ENCODE results near the gene SLC38A10. TPM values are rescaled to one million over a fixed set of nuclear protein-coding genes. Genes with fewer than 3 reads are reported as not detected.

SLC38A10 gene
- total and polyA plus RNA-seq, 3 experiments from 2014 or later = 49.0 to 71.1 (median 51.0) TPM

- DNase-seq = no peak
- peaks cover 0 to 4% (median 0%) of the 10 kb centered on the region in 3 donors for H3K36me3 Mint-ChIP-seq
- Histone ChIP-seq H3K9me3 (ENCODE audit: low read length) (no peaks in the 10 kb centered on the region), H3K4me1 (ENCODE audit: insufficient read depth, low read length) (peaks cover 10% of the 10 kb centered on the region), H3K27ac (ENCODE audit: low read depth, low read length) (no peak overlapping the region), H3K27me3 (ENCODE audit: insufficient read depth, low read length, poor library complexity, severe bottlenecking) (no peaks in the 10 kb centered on the region), H3K36me3 (ENCODE audit: insufficient read depth, low read length) (no peaks in the 10 kb centered on the region), H3K4me3 (ENCODE audit: low read length) (no peak overlapping the region)
- peaks cover 4 to 11% (median 9%) of the 10 kb centered on the region in 3 donors for H3K4me1 Mint-ChIP-seq
- CTCF ChIA-PET = no interaction called here
- H3K27me3 Mint-ChIP-seq = no peaks in the 10 kb centered on the region
- POLR2A ChIA-PET = no interaction called here
- no peak overlapping the region for H3K4me3 Mint-ChIP-seq
- H3K27ac Mint-ChIP-seq = no peak overlapping the region
- no peaks in the 10 kb centered on the region for H3K9me3 Mint-ChIP-seq
Observed at GRCh38 chr17:81300586-81301155, 5.6 kb upstream of the SLC38A10 start.

GRCh38 chr17:81299846-81300585 lies 4.9 kb upstream of the SLC38A10 start:
- H3K4me1 Mint-ChIP-seq = peaks cover 7 to 15% (median 14%) of the 10 kb centered on the region in 3 donors
- Histone ChIP-seq H3K27ac (ENCODE audit: low read depth, low read length) (no peak overlapping the region), H3K27me3 (ENCODE audit: insufficient read depth, low read length, poor library complexity, severe bottlenecking) (no peaks in the 10 kb centered on the region), H3K4me3 (ENCODE audit: low read length) (no peak overlapping the region), H3K9me3 (ENCODE audit: low read length) (no peaks in the 10 kb centered on the region), H3K4me1 (ENCODE audit: insufficient read depth, low read length) (peaks cover 12% of the 10 kb centered on the region), H3K36me3 (ENCODE audit: insufficient read depth, low read length) (no peaks in the 10 kb centered on the region)
- H3K36me3 Mint-ChIP-seq = peaks cover 0 to 10% (median 0%) of the 10 kb centered on the region in 3 donors
- H3K27me3 Mint-ChIP-seq = no peaks in the 10 kb centered on the region
- no peaks in the 10 kb centered on the region for H3K9me3 Mint-ChIP-seq
- ChIA-PET CTCF (no interaction called here), POLR2A (no interaction called here)
- no peak overlapping the region for H3K27ac Mint-ChIP-seq
- DNase-seq = no peak
- H3K4me3 Mint-ChIP-seq = no peak overlapping the region

- peaks cover 0 to 12% (median 0%) of the 10 kb centered on the region in 3 donors for H3K36me3 Mint-ChIP-seq
- CTCF ChIA-PET = no interaction called here
Observed at GRCh38 chr17:81298991-81299738, 4.1 kb upstream of the SLC38A10 start.

DNA sequence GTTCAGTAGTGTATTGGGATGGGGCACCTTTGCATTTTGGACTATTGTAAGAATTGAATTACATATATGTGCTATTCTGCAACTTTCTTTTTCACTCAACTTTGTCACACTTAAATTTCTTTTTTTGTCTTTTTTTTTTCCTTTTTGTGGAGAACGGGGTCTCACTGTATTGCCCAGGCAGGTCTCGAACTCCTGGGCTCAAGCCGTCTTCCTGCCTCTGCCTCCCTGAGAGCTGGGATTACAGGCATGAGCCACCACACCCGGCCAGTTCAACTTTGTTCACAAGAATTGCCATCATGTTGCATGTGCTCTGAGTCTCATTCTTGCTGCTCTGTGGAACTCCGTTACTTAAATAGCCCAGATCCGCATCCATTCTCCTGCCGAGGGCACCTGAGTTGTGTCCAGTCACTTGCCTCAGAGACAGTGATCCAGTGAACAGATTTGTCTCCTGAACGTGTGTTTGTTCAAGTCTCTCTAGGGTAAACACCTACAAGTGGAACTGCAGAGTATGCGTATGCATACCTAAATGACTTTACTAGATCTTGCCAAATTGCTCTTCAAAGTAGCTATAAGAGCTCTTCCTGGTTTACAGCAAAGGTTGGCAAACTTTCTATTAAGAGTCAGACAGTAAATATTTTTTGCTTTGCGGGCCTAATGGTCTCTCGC lies 3.4 kb upstream of the SLC38A10 start:
- Mint-ChIP-seq H3K4me3 (peak overlapping the region in 2 of 7 donors; percentile 23 to 76), H3K4me1 (peaks cover 15 to 26% (median 25%) of the 10 kb centered on the region in 3 donors), H3K36me3 (peaks cover 0 to 14% (median 0%) of the 10 kb centered on the region in 3 donors), H3K27me3 (no peaks in the 10 kb centered on the region), H3K9me3 (no peaks in the 10 kb centered on the region), H3K27ac (peak overlapping the region in 3 of 8 donors; percentile 4 to 20 (median 13))
- no peak for DNase-seq
- POLR2A ChIA-PET = no interaction called here
- no peaks in the 10 kb centered on the region for H3K9me3 ChIP-seq (ENCODE audit: low read length)
- no peak overlapping the region for H3K27ac ChIP-seq (ENCODE audit: low read depth, low read length)
- no peaks in the 10 kb centered on the region for H3K27me3 ChIP-seq (ENCODE audit: insufficient read depth, low read length, poor library complexity, severe bottlenecking)
- peaks cover 21% of the 10 kb centered on the region for H3K4me1 ChIP-seq (ENCODE audit: insufficient read depth, low read length)
- H3K36me3 ChIP-seq (ENCODE audit: insufficient read depth, low read length) = no peaks in the 10 kb centered on the region
- no peak overlapping the region for H3K4me3 ChIP-seq (ENCODE audit: low read length)
- CTCF ChIA-PET = no interaction called here

More at GRCh38 chr17:81298991-81299738, 4.1 kb upstream of the SLC38A10 start:
- no peak for DNase-seq
- H3K27ac Mint-ChIP-seq = peak overlapping the region in 1 of 8 donors; percentile 13
- Histone ChIP-seq H3K4me1 (ENCODE audit: insufficient read depth, low read length) (peaks cover 14% of the 10 kb centered on the region), H3K27me3 (ENCODE audit: insufficient read depth, low read length, poor library complexity, severe bottlenecking) (no peaks in the 10 kb centered on the region), H3K4me3 (ENCODE audit: low read length) (no peak overlapping the region), H3K27ac (ENCODE audit: low read depth, low read length) (no peak overlapping the region), H3K36me3 (ENCODE audit: insufficient read depth, low read length) (no peaks in the 10 kb centered on the region), H3K9me3 (ENCODE audit: low read length) (no peaks in the 10 kb centered on the region)
- H3K27me3 Mint-ChIP-seq = no peaks in the 10 kb centered on the region
- H3K9me3 Mint-ChIP-seq = no peaks in the 10 kb centered on the region
- peaks cover 10 to 18% (median 18%) of the 10 kb centered on the region in 3 donors for H3K4me1 Mint-ChIP-seq
- POLR2A ChIA-PET = no interaction called here
- H3K4me3 Mint-ChIP-seq = peak overlapping the region in 1 of 7 donors; percentile 23

DNA sequence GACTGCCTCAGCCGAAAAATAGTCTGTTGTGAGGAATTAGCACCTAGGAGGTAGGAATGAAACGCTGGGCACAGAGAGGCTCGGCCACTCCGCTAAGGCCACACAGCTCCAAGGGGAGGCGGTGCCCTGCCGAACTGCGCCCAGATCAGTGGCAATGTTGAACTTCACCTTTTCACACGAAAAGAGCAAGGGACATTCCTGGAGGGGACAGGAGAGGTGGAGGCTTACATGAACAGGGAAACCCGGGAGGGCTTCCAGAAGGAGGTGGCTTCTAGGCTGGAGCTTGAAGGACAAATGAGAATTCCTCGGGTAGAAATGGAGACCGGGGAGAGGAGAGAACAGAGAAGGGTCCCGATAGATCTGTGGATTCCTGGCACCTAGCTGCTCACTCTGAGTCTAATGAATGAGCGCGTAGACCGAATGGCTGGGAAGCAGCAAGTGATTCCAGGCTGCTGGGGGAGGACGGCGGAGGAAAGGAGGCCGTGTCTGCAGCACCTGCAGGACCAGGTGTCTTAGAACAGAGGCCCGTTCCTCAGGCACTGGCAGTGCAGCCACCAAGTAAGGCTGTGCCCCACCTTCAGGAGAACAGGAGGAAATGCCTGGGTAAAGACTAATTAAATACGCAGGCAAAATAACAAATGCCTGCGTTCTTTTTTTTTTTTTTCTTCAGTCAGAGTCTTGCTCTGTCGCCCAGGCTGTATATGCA lies 722 bp upstream of the SLC38A10 start:
- Histone ChIP-seq H3K4me1 (ENCODE audit: insufficient read depth, low read length) (peaks cover 29% of the 10 kb centered on the region), H3K9me3 (ENCODE audit: low read length) (no peaks in the 10 kb centered on the region), H3K27ac (ENCODE audit: low read depth, low read length) (peak overlapping the region; percentile 94), H3K27me3 (ENCODE audit: insufficient read depth, low read length, poor library complexity, severe bottlenecking) (no peaks in the 10 kb centered on the region), H3K4me3 (ENCODE audit: low read length) (peak overlapping the region; percentile 93), H3K36me3 (ENCODE audit: insufficient read depth, low read length) (no peaks in the 10 kb centered on the region)
- DNase-seq = peak; percentile 22 to 67 (median 45)
- H3K4me1 Mint-ChIP-seq = peaks cover 22 to 47% (median 46%) of the 10 kb centered on the region in 3 donors
- ChIA-PET CTCF (interaction anchor here (0.7 to 1.5 kb wide), 2 partner anchors 43 to 189 kb away, joined by 3 to 6 read pairs; no protein-coding TSS in a partner anchor), POLR2A (interaction anchor here (0.6 to 1.5 kb wide), 5 partner anchors 10 to 388 kb away, joined by 3 to 7 read pairs (median 5); partner anchors contain the start of genes HGS, NDUFAF8 and TEPSIN)
- no peaks in the 10 kb centered on the region for H3K9me3 Mint-ChIP-seq
- H3K27ac Mint-ChIP-seq = peak overlapping the region; percentile 95 to 99 (median 98)
- peak overlapping the region; percentile 89 to 99 (median 93) for H3K4me3 Mint-ChIP-seq
- H3K27me3 Mint-ChIP-seq = no peaks in the 10 kb centered on the region
- peaks cover 0 to 19% (median 2%) of the 10 kb centered on the region in 3 donors for H3K36me3 Mint-ChIP-seq

DNA sequence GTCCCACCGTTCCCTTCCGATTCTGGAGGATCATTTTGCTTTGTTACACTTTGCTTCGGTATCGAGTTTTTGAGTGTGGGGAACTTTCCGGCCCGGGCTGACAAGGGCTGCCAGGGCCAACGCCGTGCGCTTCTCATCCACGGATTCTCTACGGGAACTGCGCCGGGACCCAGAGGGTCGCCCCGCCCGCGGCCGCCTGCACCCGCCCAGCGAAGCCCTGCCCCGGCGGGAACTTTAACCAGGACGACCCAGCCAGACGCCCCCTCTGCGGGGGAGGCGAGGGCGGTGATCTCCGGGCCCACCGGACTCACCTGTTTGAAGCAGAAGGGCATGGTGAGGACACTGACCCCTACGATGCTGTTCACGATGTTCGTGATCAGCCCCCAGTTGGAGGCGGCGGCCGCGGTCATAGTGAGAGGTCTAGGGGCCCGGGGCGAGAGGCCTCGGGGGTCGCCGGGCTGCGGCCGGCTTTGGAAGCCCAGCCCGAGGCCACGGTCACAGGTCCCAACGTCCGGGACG lies 536 bp downstream of the SLC38A10 start:
- peaks cover 29% of the 10 kb centered on the region for H3K4me1 ChIP-seq (ENCODE audit: insufficient read depth, low read length)
- peak overlapping the region; percentile 86 to 94 (median 89) for H3K4me3 Mint-ChIP-seq
- peaks cover 4% of the 10 kb centered on the region for H3K36me3 ChIP-seq (ENCODE audit: insufficient read depth, low read length)
- no peaks in the 10 kb centered on the region for H3K9me3 ChIP-seq (ENCODE audit: low read length)
- H3K4me1 Mint-ChIP-seq = peaks cover 25 to 54% (median 53%) of the 10 kb centered on the region in 3 donors
- DNase-seq = peak in 3 of 5 donors; percentile 5 to 13 (median 7)
- POLR2A ChIA-PET = interaction anchor here (0.8 to 1.5 kb wide), 4 partner anchors 9 to 389 kb away, joined by 3 to 7 read pairs (median 6); partner anchors contain the start of genes HGS, NDUFAF8 and TEPSIN
- CTCF ChIA-PET = interaction anchor here (1.5 kb wide), 1 partner anchor 190 kb away, joined by 6 read pairs; no protein-coding TSS in a partner anchor
- no peaks in the 10 kb centered on the region for H3K9me3 Mint-ChIP-seq
- H3K27me3 Mint-ChIP-seq = no peaks in the 10 kb centered on the region
- no peaks in the 10 kb centered on the region for H3K27me3 ChIP-seq (ENCODE audit: insufficient read depth, low read length, poor library complexity, severe bottlenecking)
- H3K4me3 ChIP-seq (ENCODE audit: low read length) = peak overlapping the region; percentile 93
- H3K36me3 Mint-ChIP-seq = peaks cover 0 to 25% (median 5%) of the 10 kb centered on the region in 3 donors
- H3K27ac ChIP-seq (ENCODE audit: low read depth, low read length) = peak overlapping the region; percentile 94
- peak overlapping the region; percentile 67 to 99 (median 91) for H3K27ac Mint-ChIP-seq

DNA sequence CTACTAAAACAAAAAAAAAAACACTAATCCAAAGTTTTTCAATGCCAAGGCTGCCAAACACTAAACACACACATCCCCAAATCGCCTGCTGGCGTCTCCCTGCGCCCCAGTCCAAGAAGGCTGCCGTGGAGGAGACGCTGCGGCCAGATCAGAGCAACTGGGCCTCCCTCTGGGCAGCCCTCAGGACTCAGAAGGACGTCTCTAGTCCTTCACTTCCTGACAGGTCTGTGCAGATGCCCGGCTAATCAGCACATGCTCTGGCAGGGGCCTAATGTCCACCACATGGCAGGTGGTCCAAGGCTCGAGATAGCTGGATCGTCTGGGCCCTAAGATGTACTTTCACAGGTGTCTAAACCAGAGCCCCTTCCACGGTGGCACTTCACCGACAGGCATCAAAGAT lies 2.7 kb downstream of the SLC38A10 start:
- H3K9me3 ChIP-seq (ENCODE audit: low read length) = no peaks in the 10 kb centered on the region
- H3K9me3 Mint-ChIP-seq = no peaks in the 10 kb centered on the region
- peaks cover 29% of the 10 kb centered on the region for H3K4me1 ChIP-seq (ENCODE audit: insufficient read depth, low read length)
- H3K4me3 ChIP-seq (ENCODE audit: low read length) = no peak overlapping the region
- peaks cover 0 to 40% (median 6%) of the 10 kb centered on the region in 3 donors for H3K36me3 Mint-ChIP-seq
- POLR2A ChIA-PET = interaction anchor here (0.6 kb wide), 1 partner anchor 104 kb away, joined by 3 read pairs; no protein-coding TSS in a partner anchor
- H3K4me3 Mint-ChIP-seq = peak overlapping the region in 2 of 7 donors; percentile 29 to 78
- no peaks in the 10 kb centered on the region for H3K27me3 Mint-ChIP-seq
- H3K27ac Mint-ChIP-seq = peak overlapping the region in 1 of 8 donors; percentile 71
- H3K27me3 ChIP-seq (ENCODE audit: insufficient read depth, low read length, poor library complexity, severe bottlenecking) = no peaks in the 10 kb centered on the region
- CTCF ChIA-PET = interaction anchor here (0.7 to 4.2 kb wide), 8 partner anchors 14 to 308 kb away, joined by 3 to 28 read pairs (median 4); no protein-coding TSS in a partner anchor
- peaks cover 4% of the 10 kb centered on the region for H3K36me3 ChIP-seq (ENCODE audit: insufficient read depth, low read length)
- DNase-seq = no peak
- no peak overlapping the region for H3K27ac ChIP-seq (ENCODE audit: low read depth, low read length)
- H3K4me1 Mint-ChIP-seq = peaks cover 29 to 59% (median 58%) of the 10 kb centered on the region in 3 donors
